DOHH2 (cell line): Measurements from ENCODE around the gene KCNC4.
A peak's percentile ranks its signal among the peaks of the same experiment; 100 is the strongest.

Experiments used
- H3F3A ChIP-seq: fragments of 200-600 bp; sonication (generic), shearing (Covaris generic); 2 replicates; pipeline ENCODE4 v1.6.0; 2016; ENCODE audit warnings: antibody characterized with exemption, mild to moderate bottlenecking; ENCODE audit not compliant: control insufficient read depth, insufficient read depth
- H3K27ac ChIP-seq: fragments of 200-600 bp; sonication (generic); 2 replicates; pipeline ENCODE4 v1.5.1; 2014; ENCODE audit warnings: low read depth, mild to moderate bottlenecking, low read length, moderate library complexity
- H3K27me3 ChIP-seq: fragments of 200-600 bp; sonication (generic); 2 replicates; pipeline ENCODE4 v1.6.1; 2014; ENCODE audit warnings: mild to moderate bottlenecking, low read length, mixed read lengths; ENCODE audit not compliant: control insufficient read depth
- H3K36me3 ChIP-seq: fragments of 200-600 bp; sonication (generic); 2 replicates; pipeline ENCODE4 v1.6.1; 2014; ENCODE audit warnings: mild to moderate bottlenecking, low read length, moderate library complexity, mixed read lengths; ENCODE audit not compliant: control insufficient read depth
- H3K4me1 ChIP-seq: fragments of 200-600 bp; sonication (generic); 2 replicates; pipeline ENCODE4 v1.6.1; 2014; ENCODE audit warnings: mild to moderate bottlenecking, low read length, mixed read lengths; ENCODE audit not compliant: control insufficient read depth
- H3K4me2 ChIP-seq: fragments of 200-600 bp; sonication (generic); 2 replicates; pipeline ENCODE4 v1.6.0; 2014; ENCODE audit warnings: mild to moderate bottlenecking, low read length, moderate library complexity
- H3K4me3 ChIP-seq: fragments of 200-600 bp; sonication (generic); 2 replicates; pipeline ENCODE4 v1.5.1; 2014; ENCODE audit warnings: mild to moderate bottlenecking, low read length, mixed read lengths
- H3K79me2 ChIP-seq: fragments of 200-600 bp; sonication (generic); 2 replicates; pipeline ENCODE4 v1.6.1; 2014; ENCODE audit warnings: mild to moderate bottlenecking, low read length, mixed read lengths; ENCODE audit not compliant: control insufficient read depth
- H3K9me2 ChIP-seq: fragments of 200-600 bp; sonication (generic); replicated peaks from 2 replicates; pipeline ENCODE4 v1.6.1; 2014; ENCODE audit warnings: mild to moderate bottlenecking, low read length, mixed read lengths; ENCODE audit not compliant: control insufficient read depth
- H3K9me3 ChIP-seq: fragments of 200-600 bp; sonication (generic); 2 replicates; pipeline ENCODE4 v1.6.1; 2014; ENCODE audit warnings: antibody characterized with exemption, low read length, mixed read lengths; ENCODE audit not compliant: control insufficient read depth, insufficient read depth
- H4K20me1 ChIP-seq: fragments of 200-600 bp; sonication (generic); 2 replicates; pipeline ENCODE4 v1.6.0; 2014; ENCODE audit warnings: low read depth, mild to moderate bottlenecking, antibody characterized with exemption, low read length, moderate library complexity; ENCODE audit not compliant: control insufficient read depth, insufficient read depth
- EZH2phosphoT487 ChIP-seq: fragments of 200-600 bp; sonication (generic); IDR thresholded peaks from 2 replicates; pipeline ENCODE4 v1.6.1; 2017; ENCODE audit warnings: borderline replicate concordance, mild to moderate bottlenecking, antibody characterized with exemption, low read length, moderate library complexity, mixed read lengths
- TF ChIP-seq, protein P1 (sequence below): fragments of 200-600 bp; sonication (generic); IDR thresholded peaks from one replicate; pipeline ENCODE4 v1.5.1; 2014; ENCODE audit warnings: antibody characterized with exemption, mild to moderate bottlenecking, low read depth, low read length; ENCODE audit not compliant: poor library complexity, severe bottlenecking

Gene KCNC4

GRCh38 chr1:110243146-110243545 is 33.0 kb downstream of the KCNC4 start:
- no peaks in the 10 kb centered on the region for H3K79me2 ChIP-seq
- H3K4me1 ChIP-seq, result peaks cover 46% of the 10 kb centered on the region
- no peaks in the 10 kb centered on the region for H3K9me2 ChIP-seq
- no peaks in the 10 kb centered on the region for H4K20me1 ChIP-seq
- H3K4me2 ChIP-seq, result peak overlapping the region; percentile 65
- peak overlapping the region; percentile 55 for H3K4me3 ChIP-seq
- peak overlapping the region; percentile 65 for H3K27ac ChIP-seq
- H3K27me3 ChIP-seq, result no peaks in the 10 kb centered on the region
- no peaks in the 10 kb centered on the region for H3K9me3 ChIP-seq
- TF ChIP-seq, protein P1, sequence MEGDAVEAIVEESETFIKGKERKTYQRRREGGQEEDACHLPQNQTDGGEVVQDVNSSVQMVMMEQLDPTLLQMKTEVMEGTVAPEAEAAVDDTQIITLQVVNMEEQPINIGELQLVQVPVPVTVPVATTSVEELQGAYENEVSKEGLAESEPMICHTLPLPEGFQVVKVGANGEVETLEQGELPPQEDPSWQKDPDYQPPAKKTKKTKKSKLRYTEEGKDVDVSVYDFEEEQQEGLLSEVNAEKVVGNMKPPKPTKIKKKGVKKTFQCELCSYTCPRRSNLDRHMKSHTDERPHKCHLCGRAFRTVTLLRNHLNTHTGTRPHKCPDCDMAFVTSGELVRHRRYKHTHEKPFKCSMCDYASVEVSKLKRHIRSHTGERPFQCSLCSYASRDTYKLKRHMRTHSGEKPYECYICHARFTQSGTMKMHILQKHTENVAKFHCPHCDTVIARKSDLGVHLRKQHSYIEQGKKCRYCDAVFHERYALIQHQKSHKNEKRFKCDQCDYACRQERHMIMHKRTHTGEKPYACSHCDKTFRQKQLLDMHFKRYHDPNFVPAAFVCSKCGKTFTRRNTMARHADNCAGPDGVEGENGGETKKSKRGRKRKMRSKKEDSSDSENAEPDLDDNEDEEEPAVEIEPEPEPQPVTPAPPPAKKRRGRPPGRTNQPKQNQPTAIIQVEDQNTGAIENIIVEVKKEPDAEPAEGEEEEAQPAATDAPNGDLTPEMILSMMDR, result no peak
- TF ChIP-seq EZH2phosphoT487, result no peak
- peaks cover 11% of the 10 kb centered on the region; the same call in 1 of the 2 replicates for H3F3A ChIP-seq
- no peaks in the 10 kb centered on the region for H3K36me3 ChIP-seq

DNA sequence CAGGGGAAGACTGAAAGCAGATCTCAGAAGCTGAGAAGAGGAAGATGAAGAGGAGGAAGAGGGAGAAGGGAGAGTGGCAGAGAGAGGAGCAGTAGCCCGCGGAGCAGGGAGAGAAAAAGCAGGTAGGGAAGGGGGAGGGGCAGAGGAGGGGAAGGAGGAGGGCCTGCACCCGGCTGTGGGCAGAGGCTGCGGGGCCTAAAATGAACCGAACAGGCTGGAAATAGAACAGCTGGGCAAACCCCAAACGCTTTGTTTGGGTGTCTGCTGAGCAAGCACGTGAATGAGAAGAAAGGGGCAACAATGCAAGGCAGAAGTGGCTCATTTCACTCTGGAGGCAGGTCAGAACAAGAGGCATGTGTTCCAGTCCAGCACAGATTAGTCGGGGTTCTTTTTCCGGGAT is 33.5 kb downstream of the KCNC4 start:
- TF ChIP-seq EZH2phosphoT487, result no peak
- H3K27me3 ChIP-seq, result no peaks in the 10 kb centered on the region
- peaks cover 11% of the 10 kb centered on the region; the same call in 1 of the 2 replicates for H3F3A ChIP-seq
- H3K27ac ChIP-seq, result peak overlapping the region; percentile 65
- H3K9me2 ChIP-seq, result no peaks in the 10 kb centered on the region
- H3K4me2 ChIP-seq, result peak overlapping the region; percentile 65
- H4K20me1 ChIP-seq, result no peaks in the 10 kb centered on the region
- H3K4me1 ChIP-seq, result peaks cover 46% of the 10 kb centered on the region
- no peaks in the 10 kb centered on the region for H3K36me3 ChIP-seq
- no peaks in the 10 kb centered on the region for H3K9me3 ChIP-seq
- H3K79me2 ChIP-seq, result no peaks in the 10 kb centered on the region
- H3K4me3 ChIP-seq, result peak overlapping the region; percentile 55

- Histone ChIP-seq H3K27me3 (no peaks in the 10 kb centered on the region), H3K9me2 (no peaks in the 10 kb centered on the region)
- TF ChIP-seq EZH2phosphoT487, result no peak
- TF ChIP-seq, protein P1, result no peak
These were observed 35.9 kb downstream of the KCNC4 start for GRCh38 chr1:110245876-110246620.

GRCh38 chr1:110248746-110249145 is 38.6 kb downstream of the KCNC4 start:
- Histone ChIP-seq H3K79me2 (no peaks in the 10 kb centered on the region), H3K9me2 (no peaks in the 10 kb centered on the region), H3K4me3 (no peak overlapping the region), H4K20me1 (no peaks in the 10 kb centered on the region), H3K4me1 (peaks cover 14% of the 10 kb centered on the region), H3K27ac (no peak overlapping the region), H3K4me2 (no peak overlapping the region), H3K36me3 (no peaks in the 10 kb centered on the region), H3K9me3 (no peaks in the 10 kb centered on the region), H3F3A (peaks cover 4% of the 10 kb centered on the region; the same call in 1 of the 2 replicates), H3K27me3 (no peaks in the 10 kb centered on the region)
- TF ChIP-seq EZH2phosphoT487, result no peak
- TF ChIP-seq, protein P1, result no peak

More at GRCh38 chr1:110245876-110246620, 35.9 kb downstream of the KCNC4 start:
- Histone ChIP-seq H3K4me1 (peaks cover 28% of the 10 kb centered on the region), H3K9me3 (no peaks in the 10 kb centered on the region), H3K27ac (no peak overlapping the region), H3F3A (peaks cover 11% of the 10 kb centered on the region; the same call in 1 of the 2 replicates), H3K79me2 (no peaks in the 10 kb centered on the region), H4K20me1 (no peaks in the 10 kb centered on the region), H3K4me3 (no peak overlapping the region), H3K4me2 (no peak overlapping the region), H3K36me3 (no peaks in the 10 kb centered on the region)
